Measurements from ENCODE around the gene MBNL3.
"Not testable (repeated sequence)": the region's sequence is repeated elsewhere in the genome, so short reads cannot be mapped to it uniquely, and the experiment has no call there.

The MBNL3 gene

GRCh38 chrX:132367984-132368383 is 120.9 kb downstream of the MBNL3 start:
- no peak for DNase-seq

- no peak for DNase-seq
These were observed 121.5 kb downstream of the MBNL3 start for GRCh38 chrX:132367314-132367713.

GRCh38 chrX:132365490-132365889 is 123.3 kb downstream of the MBNL3 start:
- no peak for DNase-seq

- no peak for DNase-seq
These were observed 124.5 kb downstream of the MBNL3 start for GRCh38 chrX:132364313-132364712.

GRCh38 chrX:132353430-132353829 is 135.4 kb downstream of the MBNL3 start:
- DNase-seq, result no peak

- DNase-seq, result no peak
These were observed 152.7 kb downstream of the MBNL3 start for GRCh38 chrX:132336172-132336571.

- no peak for DNase-seq
These were observed 155.5 kb downstream of the MBNL3 start for GRCh38 chrX:132333351-132333750.

- DNase-seq, result no peak
These were observed 157.3 kb downstream of the MBNL3 start for GRCh38 chrX:132331532-132331931.

GRCh38 chrX:132331000-132331399 is 157.8 kb downstream of the MBNL3 start:
- no peak for DNase-seq

GRCh38 chrX:132330156-132330729 is 158.6 kb downstream of the MBNL3 start:
- no peak for DNase-seq

- DNase-seq, result not testable (repeated sequence)
These were observed 161.9 kb downstream of the MBNL3 start for GRCh38 chrX:132326960-132327359.

Data from GOT3 (cell line).